ENCODE results near the gene NPC1.

- TF ChIP-seq MAFK (IDR thresholded peaks at IDR 0.05; ENCODE audit: partially characterized antibody) (no peak), CHD4 (IDR thresholded peaks at IDR 0.05; ENCODE audit: borderline replicate concordance) (no peak), CTCF (IDR thresholded peaks at IDR 0.05) (peak; percentile 61), NFE2L2 (conservative IDR thresholded peaks at IDR 0.05; ENCODE audit: low read length) (no peak), POLR2A (IDR thresholded peaks at IDR 0.05; ENCODE audit: low read length) (peak; percentile 57), RFX5 (IDR thresholded peaks at IDR 0.05) (no peak), ATOH8 (CRISPR knock-in tag; IDR thresholded peaks at IDR 0.05; ENCODE audit: low read depth) (no peak), POLR2AphosphoS2 (conservative IDR thresholded peaks at IDR 0.05; ENCODE audit: low read length) (no peak)
Observed at GRCh38 chr18:23586249-23587196, at the start of gene NPC1.

All from A549 (cell line).